GM12864 (cell line): Measurements from ENCODE around the gene FSHR.

Experiments used
- DNase-seq: peaks from one replicate; pipeline ENCODE4 v3.0.0-alpha.2; 2011; ENCODE audit warnings: low read depth
- H3K4me3 ChIP-seq: 2 replicates; pipeline ENCODE4 v1.5.1; 2011; ENCODE audit warnings: mild to moderate bottlenecking, low read depth, low read length, control low read depth
- TF ChIP-seq, protein P1 (sequence below): IDR thresholded peaks from 2 replicates; pipeline ENCODE4 v1.5.1; 2011; ENCODE audit warnings: low read depth, mild to moderate bottlenecking, moderate library complexity, low read length, control low read depth, inconsistent platforms; ENCODE audit errors: missing control alignments

Gene FSHR

DNA sequence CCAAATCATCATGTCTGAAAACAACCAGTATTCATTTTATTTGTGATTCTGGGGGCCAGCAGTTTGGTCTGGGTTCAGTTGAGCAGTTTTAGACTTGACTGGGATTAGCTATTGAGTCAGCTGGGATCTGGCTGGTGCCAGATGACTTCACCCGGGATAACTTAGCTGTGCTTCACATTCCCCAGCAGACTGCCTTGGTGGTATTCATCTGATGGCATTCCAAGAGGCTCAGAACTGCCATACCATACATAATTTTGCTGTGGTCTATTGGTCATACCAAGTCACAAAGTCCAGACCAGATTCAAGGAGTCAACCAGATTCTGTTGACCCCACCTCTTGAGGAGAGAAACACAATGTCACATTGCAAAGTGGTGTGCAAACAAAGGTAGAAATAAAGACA is 7.8 kb upstream of the FSHR start:
- DNase-seq: no peak
- no peak overlapping the region for H3K4me3 ChIP-seq
- TF ChIP-seq, protein P1, sequence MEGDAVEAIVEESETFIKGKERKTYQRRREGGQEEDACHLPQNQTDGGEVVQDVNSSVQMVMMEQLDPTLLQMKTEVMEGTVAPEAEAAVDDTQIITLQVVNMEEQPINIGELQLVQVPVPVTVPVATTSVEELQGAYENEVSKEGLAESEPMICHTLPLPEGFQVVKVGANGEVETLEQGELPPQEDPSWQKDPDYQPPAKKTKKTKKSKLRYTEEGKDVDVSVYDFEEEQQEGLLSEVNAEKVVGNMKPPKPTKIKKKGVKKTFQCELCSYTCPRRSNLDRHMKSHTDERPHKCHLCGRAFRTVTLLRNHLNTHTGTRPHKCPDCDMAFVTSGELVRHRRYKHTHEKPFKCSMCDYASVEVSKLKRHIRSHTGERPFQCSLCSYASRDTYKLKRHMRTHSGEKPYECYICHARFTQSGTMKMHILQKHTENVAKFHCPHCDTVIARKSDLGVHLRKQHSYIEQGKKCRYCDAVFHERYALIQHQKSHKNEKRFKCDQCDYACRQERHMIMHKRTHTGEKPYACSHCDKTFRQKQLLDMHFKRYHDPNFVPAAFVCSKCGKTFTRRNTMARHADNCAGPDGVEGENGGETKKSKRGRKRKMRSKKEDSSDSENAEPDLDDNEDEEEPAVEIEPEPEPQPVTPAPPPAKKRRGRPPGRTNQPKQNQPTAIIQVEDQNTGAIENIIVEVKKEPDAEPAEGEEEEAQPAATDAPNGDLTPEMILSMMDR: no peak

GRCh38 chr2:49154891-49155290 is 576 bp upstream of the FSHR start:
- TF ChIP-seq, protein P1: no peak
- no peak overlapping the region for H3K4me3 ChIP-seq
- no peak for DNase-seq

DNA sequence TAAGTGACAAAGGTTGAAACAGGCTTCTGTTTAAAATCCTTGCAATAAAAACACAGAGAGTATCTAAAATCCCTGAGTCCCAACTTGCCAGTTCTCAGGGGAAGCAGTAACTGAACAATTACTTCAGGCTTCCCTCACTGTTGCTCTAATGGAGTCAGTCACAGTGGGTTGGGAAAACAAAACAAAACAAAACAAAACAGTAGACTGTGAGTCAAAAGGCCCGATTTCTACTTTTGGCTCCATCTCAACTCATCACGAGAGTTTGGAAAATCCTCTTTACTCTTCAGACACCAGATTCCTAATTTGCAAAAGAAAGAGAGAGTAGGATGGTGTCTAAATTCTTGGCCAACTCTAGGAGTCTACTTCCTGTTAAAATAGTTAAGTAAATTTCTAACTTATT is 1.1 kb downstream of the FSHR start:
- TF ChIP-seq, protein P1: no peak
- no peak overlapping the region for H3K4me3 ChIP-seq
- DNase-seq: no peak

DNA sequence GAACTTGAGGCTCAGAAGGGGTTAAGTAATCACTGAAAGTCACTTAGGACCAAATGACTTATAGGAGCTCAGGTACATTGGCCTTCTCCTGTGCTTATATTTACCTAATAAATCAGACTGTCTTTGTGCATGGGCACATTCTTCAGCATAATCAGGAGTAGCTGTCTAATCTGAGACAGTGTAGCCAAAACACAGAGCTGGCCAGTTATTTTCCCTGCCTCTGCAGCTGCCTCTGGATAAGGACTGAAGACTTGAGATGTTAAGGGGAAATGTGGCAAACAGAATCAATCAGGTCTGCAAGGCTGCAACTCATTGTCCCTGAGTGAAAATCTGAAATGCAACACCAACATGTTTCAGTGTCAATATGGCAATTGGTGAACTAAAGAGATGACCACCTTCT is 1.5 kb downstream of the FSHR start:
- no peak for DNase-seq
- no peak overlapping the region for H3K4me3 ChIP-seq
- TF ChIP-seq, protein P1: no peak

- no peak overlapping the region for H3K4me3 ChIP-seq
- no peak for DNase-seq
- TF ChIP-seq, protein P1: no peak
Measured at GRCh38 chr2:49146401-49146800, 7.9 kb downstream of the FSHR start.

DNA sequence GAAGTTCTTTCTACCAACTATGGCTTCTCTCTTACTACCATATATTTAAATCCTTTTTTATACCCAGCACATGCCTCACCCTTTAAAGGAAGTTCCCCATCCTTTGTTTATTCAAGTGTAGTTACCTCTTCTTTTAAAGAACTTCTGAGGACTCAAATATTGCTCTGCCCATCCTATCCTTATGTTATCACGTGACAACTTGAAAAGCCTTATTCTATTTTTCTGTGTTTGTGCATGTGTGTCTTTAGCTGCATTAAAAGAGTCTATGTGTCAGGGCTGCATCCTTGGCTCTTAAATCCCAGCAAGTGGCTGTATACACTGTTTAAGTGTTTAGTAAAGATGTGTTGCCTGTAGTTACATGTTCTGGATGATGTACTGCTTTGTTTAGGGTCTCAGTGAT is 22.5 kb downstream of the FSHR start:
- TF ChIP-seq, protein P1: no peak
- no peak overlapping the region for H3K4me3 ChIP-seq
- no peak for DNase-seq

DNA sequence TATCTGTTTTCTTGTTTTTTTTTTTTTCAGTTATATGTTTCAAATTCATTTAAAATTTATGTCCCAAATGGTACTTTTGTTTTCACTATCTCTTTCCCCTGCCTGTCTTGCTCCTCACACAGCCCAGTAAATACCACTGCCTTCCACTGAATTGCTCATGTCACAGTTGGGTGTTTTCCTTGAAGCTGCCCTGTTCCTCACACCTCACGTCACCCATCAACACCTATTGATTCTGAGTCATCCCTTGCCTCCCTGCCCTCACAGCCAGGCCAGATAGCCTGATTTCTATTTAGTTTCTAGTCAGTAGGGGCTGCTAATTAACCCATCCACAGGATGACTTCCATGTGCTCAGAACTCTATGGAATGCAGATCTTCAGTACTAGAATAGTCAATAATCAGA is 25.3 kb downstream of the FSHR start:
- no peak for DNase-seq
- no peak overlapping the region for H3K4me3 ChIP-seq
- TF ChIP-seq, protein P1: no peak
